Measurements from ENCODE around the gene SHOC2. TPM values are rescaled to one million over a fixed set of nuclear protein-coding genes. Genes with fewer than 3 reads are reported as not detected.

The SHOC2 gene
- total and polyA plus RNA-seq, 7 donors = 20.0 to 45.8 (median 35.4) TPM

- intact Hi-C loops (cut with DNase I) = no loop called here
- H3K4me3 ChIP-seq = no peak overlapping the region
- no peaks in the 10 kb centered on the region for H3K27me3 ChIP-seq (ENCODE audit: insufficient read depth in 3 of 3, low read length in 2 of 3)
- TF ChIP-seq, protein P1, sequence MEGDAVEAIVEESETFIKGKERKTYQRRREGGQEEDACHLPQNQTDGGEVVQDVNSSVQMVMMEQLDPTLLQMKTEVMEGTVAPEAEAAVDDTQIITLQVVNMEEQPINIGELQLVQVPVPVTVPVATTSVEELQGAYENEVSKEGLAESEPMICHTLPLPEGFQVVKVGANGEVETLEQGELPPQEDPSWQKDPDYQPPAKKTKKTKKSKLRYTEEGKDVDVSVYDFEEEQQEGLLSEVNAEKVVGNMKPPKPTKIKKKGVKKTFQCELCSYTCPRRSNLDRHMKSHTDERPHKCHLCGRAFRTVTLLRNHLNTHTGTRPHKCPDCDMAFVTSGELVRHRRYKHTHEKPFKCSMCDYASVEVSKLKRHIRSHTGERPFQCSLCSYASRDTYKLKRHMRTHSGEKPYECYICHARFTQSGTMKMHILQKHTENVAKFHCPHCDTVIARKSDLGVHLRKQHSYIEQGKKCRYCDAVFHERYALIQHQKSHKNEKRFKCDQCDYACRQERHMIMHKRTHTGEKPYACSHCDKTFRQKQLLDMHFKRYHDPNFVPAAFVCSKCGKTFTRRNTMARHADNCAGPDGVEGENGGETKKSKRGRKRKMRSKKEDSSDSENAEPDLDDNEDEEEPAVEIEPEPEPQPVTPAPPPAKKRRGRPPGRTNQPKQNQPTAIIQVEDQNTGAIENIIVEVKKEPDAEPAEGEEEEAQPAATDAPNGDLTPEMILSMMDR (IDR thresholded peaks at IDR 0.05) = no peak
- no peaks in the 10 kb centered on the region for H3K36me3 ChIP-seq (ENCODE audit: insufficient read depth in 1 of 2, low read depth in 1 of 2)
- ATAC-seq = no peak
- peaks cover 15% of the 10 kb centered on the region for H3K9me3 ChIP-seq
- no peaks in the 10 kb centered on the region for H3K4me1 ChIP-seq
- DNase-seq = no peak
- H3K27ac ChIP-seq = no peak overlapping the region
Observed at GRCh38 chr10:111037858-111038257, 118.5 kb downstream of the SHOC2 start.

DNA sequence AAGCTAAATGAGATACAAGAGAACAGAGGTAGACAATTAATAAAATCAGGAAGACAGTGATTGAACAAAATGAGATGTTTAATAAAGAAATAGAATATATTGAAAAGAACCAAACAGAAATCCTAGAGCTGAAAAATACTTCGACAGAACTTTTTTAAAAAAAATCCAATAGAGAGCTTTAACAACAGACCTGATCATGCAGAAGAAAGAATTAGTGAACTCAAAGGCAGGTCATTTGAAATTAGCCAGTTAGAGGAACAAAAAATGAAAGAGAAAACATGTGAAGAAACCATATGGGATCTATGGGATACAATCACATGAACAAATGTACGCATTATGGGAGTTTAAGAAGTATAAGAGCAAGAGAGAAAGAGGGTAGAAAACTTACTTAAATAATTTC is 120.1 kb downstream of the SHOC2 start:
- Histone ChIP-seq H3K9me3 (peaks cover 15% of the 10 kb centered on the region), H3K27me3 (ENCODE audit: insufficient read depth in 3 of 3, low read length in 2 of 3) (no peaks in the 10 kb centered on the region), H3K4me3 (no peak overlapping the region), H3K36me3 (ENCODE audit: insufficient read depth in 1 of 2, low read depth in 1 of 2) (no peaks in the 10 kb centered on the region), H3K4me1 (no peaks in the 10 kb centered on the region), H3K27ac (no peak overlapping the region)
- intact Hi-C loops (cut with DNase I) = no loop called here
- no peak for ATAC-seq
- WGBS, 3 donors = 85 to 92% (median 88%) methylated on average over 2 of the region's 2 CpGs
- TF ChIP-seq, protein P1 (IDR thresholded peaks at IDR 0.05) = no peak
- no peak for DNase-seq

GRCh38 chr10:111057006-111057405 is 137.6 kb downstream of the SHOC2 start:
- Histone ChIP-seq H3K9me3 (peaks cover 20% of the 10 kb centered on the region), H3K4me3 (no peak overlapping the region), H3K27ac (no peak overlapping the region), H3K27me3 (ENCODE audit: insufficient read depth in 3 of 3, low read length in 2 of 3) (peaks cover 0 to 4% (median 0%) of the 10 kb centered on the region in 3 donors), H3K36me3 (ENCODE audit: insufficient read depth in 1 of 2, low read depth in 1 of 2) (no peaks in the 10 kb centered on the region), H3K4me1 (no peaks in the 10 kb centered on the region)
- 44 to 66% (median 55%) methylated on average over 1 of the region's 1 CpG for WGBS, 3 donors
- intact Hi-C loops (cut with DNase I) = no loop called here
- DNase-seq = no peak
- no peak for ATAC-seq
- TF ChIP-seq, protein P1 (IDR thresholded peaks at IDR 0.05) = no peak

Other genes starting within 250 kb of the SHOC2 start
- 10 to 100 TPM; 11.3 to 19.7 (median 15.8) TPM for gene PDCD4, start 47.7 kb upstream of the SHOC2 start, total RNA-seq
- gene PDCD4, start 47.7 kb upstream of the SHOC2 start, polyA plus RNA-seq = 10 to 100 TPM in 1 of 3 donors, 1 to 10 TPM in 2; 7.6 to 10.2 (median 8.9) TPM
- gene BBIP1, start 424 bp upstream of the SHOC2 start, total RNA-seq = 10 to 100 TPM; 14.8 to 22.3 (median 15.7) TPM
- gene BBIP1, start 424 bp upstream of the SHOC2 start, polyA plus RNA-seq = 10 to 100 TPM; 16.1 to 30.2 (median 19.2) TPM
- gene ADRA2A, start 157.4 kb downstream of the SHOC2 start, total RNA-seq = under 1 TPM; 0.30 to 0.48 (median 0.46) TPM
- 10 to 100 TPM in 1 of 3 donors, under 1 TPM in 2; 0.12 to 17.2 (median 0.15) TPM for gene ADRA2A, start 157.4 kb downstream of the SHOC2 start, polyA plus RNA-seq